Omental fat pad (tissue), 4 donors: ENCODE results near the gene TTC33. TPM values are rescaled to one million over a fixed set of nuclear protein-coding genes. Genes with fewer than 3 reads are reported as not detected.

Experiments
- ATAC-seq: fragments of 150-250 bp; one replicate; pipeline ENCODE4 v1.9.1; 2016; ENCODE audit warnings: mild to moderate bottlenecking, moderate library complexity; ENCODE audit not compliant: low FRiP score
- DNase-seq: peaks from one replicate; pipeline ENCODE4 v3.0.0-alpha.2; 2019; ENCODE audit warnings: low spot score
- CTCF ChIP-seq, 3 donors: fragments of 450-650 bp; IDR thresholded peaks; one replicate each; pipeline ENCODE4 v1.5.1; 2016 to 2017; ENCODE audit warnings: antibody characterized with exemption in 3 of 3, mild to moderate bottlenecking in 3 of 3, moderate library complexity in 2 of 3
- total RNA-seq, 4 donors: library from RNA; depleted of rRNA; stranded (reverse); fragments of >200 nt; gene quantifications; one replicate each; pipeline ENCODE4 v1.1.0, GENCODE V29; 2016

TTC33 gene
- total RNA-seq, 4 donors from 2014 or later: 8.3 to 15.4 (median 9.3) TPM

GRCh38 chr5:40784916-40785315 is 29.2 kb upstream of the TTC33 start:
- TF ChIP-seq CTCF (IDR thresholded peaks at IDR 0.05): no peak
- DNase-seq (no peak), ATAC-seq (no peak)

GRCh38 chr5:40784027-40784653 is 28.4 kb upstream of the TTC33 start:
- TF ChIP-seq CTCF (IDR thresholded peaks at IDR 0.05): no peak
- no peak for DNase-seq
- ATAC-seq: no peak

GRCh38 chr5:40781843-40782409 is 26.2 kb upstream of the TTC33 start:
- ATAC-seq: peak; percentile 68
- DNase-seq: no peak

GRCh38 chr5:40780858-40781257 is 25.1 kb upstream of the TTC33 start:
- no peak for DNase-seq
- no peak for ATAC-seq
- TF ChIP-seq CTCF (IDR thresholded peaks at IDR 0.05): no peak

More at GRCh38 chr5:40781843-40782409, 26.2 kb upstream of the TTC33 start:
- TF ChIP-seq CTCF (IDR thresholded peaks at IDR 0.05): no peak

- TF ChIP-seq CTCF (IDR thresholded peaks at IDR 0.05): no peak
- DNase-seq (no peak), ATAC-seq (no peak)
Measured at GRCh38 chr5:40780199-40780598, 24.4 kb upstream of the TTC33 start.

GRCh38 chr5:40779561-40779960 is 23.8 kb upstream of the TTC33 start:
- ATAC-seq (no peak), DNase-seq (no peak)
- no peak for TF ChIP-seq CTCF (IDR thresholded peaks at IDR 0.05)

- TF ChIP-seq CTCF (IDR thresholded peaks at IDR 0.05): no peak
- ATAC-seq: no peak
Measured at GRCh38 chr5:40778133-40778532, 22.4 kb upstream of the TTC33 start.

More at GRCh38 chr5:40778133-40778532, 22.4 kb upstream of the TTC33 start:
- no peak for DNase-seq
